Measurements from ENCODE around the gene MYLIP.
A peak's percentile ranks its signal among the peaks of the same experiment; 100 is the strongest.
"Not testable (repeated sequence)": the region's sequence is repeated elsewhere in the genome, so short reads cannot be mapped to it uniquely, and the experiment has no call there.

Gene MYLIP

DNA sequence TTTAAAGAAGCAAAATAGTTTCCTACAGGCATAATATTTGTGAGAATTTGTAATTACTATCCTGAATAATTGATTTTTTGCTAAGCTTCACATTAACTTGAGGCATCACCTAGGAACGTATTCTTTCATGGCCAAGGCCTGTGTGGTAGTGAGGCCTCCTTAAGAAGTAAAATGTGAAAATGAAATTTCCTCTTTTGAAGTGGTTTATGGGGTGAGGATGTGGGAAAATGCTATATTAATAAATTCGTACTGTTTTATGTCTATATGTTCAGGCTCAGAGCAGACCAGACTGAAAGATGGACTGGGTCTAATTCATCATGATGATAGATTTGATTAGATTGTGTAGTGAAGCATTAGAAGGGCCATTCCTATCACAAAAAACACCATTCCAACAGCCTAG lies 33.1 kb downstream of the MYLIP start:
- Mint-ChIP-seq H3K4me1 (peaks cover 3% of the 10 kb centered on the region), H3K27me3 (no peaks in the 10 kb centered on the region), H3K4me3 (no peak overlapping the region), H3K27ac (no peak overlapping the region), H3K9me3 (no peaks in the 10 kb centered on the region), H3K36me3 (peaks cover 2% of the 10 kb centered on the region)
- DNase-seq (ENCODE audit: low spot score in 2 of 2) (no peak), ATAC-seq (ENCODE audit: low read depth) (no peak)

DNA sequence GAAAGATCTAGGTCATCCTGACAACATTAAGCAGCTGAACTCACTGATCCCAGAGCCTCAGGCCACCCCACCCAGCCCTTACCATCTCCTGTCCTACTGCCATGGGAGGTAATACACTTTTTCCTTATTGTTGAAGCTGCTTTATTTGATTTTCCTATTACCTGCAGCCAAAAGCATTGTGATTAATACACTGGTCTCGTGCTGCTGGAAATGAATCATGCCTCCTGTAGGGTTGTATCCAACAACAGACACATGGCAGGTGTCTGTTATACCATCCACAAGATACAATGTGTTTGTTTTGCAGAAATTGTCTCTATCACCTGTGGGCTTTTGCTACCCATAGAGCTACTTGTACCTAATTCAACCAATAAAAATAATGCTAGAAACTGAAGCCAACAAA lies 34.2 kb downstream of the MYLIP start:
- Mint-ChIP-seq H3K9me3 (no peaks in the 10 kb centered on the region), H3K27ac (no peak overlapping the region), H3K36me3 (no peaks in the 10 kb centered on the region), H3K27me3 (no peaks in the 10 kb centered on the region), H3K4me3 (no peak overlapping the region), H3K4me1 (peaks cover 3% of the 10 kb centered on the region)
- DNase-seq (ENCODE audit: low spot score in 2 of 2) = no peak
- no peak for ATAC-seq (ENCODE audit: low read depth)

DNA sequence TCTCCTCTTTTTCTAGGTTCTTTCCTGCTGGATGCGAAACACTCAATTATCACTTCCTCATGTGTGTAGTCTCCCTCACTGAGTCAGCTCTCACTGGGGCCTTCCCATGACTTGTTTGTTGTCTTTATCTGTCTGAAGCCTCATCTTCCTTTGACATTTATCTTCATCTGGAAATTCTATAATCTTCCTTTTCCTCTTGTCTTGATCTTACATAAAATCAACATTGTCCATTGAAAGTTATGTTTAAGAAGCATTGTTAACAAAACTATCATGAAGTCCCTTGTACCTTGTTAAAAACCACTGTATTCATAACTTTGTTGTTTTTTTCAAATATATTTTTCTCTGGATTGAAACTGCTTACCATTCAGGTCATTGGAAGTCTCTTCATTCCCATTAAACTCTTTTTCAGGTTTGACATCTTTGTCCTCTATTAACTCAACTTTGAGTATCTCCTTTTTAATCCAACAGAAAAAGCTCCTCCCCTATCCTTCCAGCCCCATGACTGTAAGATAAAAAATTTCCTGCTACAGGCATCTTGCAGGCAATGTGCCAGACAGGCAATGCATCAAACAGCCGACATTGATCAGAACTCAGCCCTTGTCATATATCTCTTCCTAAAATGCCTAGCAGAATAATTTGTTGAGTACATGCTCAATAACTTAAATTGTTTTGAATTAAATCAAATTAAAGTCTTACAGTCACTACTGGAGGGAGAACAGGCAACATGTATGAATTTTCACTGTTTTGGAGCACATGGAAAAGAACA lies 34.8 kb downstream of the MYLIP start:
- Mint-ChIP-seq H3K27ac (no peak overlapping the region), H3K4me1 (peaks cover 3% of the 10 kb centered on the region), H3K4me3 (no peak overlapping the region), H3K36me3 (no peaks in the 10 kb centered on the region), H3K27me3 (no peaks in the 10 kb centered on the region), H3K9me3 (no peaks in the 10 kb centered on the region)
- DNase-seq (ENCODE audit: low spot score in 2 of 2) = no peak
- ATAC-seq (ENCODE audit: low read depth) = no peak

DNA sequence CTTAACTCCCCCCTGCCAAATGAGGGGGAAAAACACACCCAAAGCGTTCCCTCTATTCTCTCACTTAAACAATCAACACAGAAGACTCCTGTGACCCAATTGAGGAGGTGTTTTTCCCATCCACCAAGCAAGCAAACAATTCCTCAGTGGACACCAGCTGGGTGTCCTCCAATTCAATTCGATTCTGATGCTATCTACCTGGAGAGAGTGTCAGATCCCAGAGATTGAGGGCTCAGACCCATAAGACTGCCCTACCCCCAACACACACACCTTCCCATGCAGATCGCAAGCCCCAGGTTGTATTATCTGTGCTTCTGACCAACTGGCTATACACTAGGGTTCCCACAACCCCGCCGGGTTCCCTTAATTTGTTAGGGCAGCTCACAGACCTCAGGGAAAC lies 36.8 kb downstream of the MYLIP start:
- Mint-ChIP-seq H3K27me3 (no peaks in the 10 kb centered on the region), H3K4me1 (peaks cover 6% of the 10 kb centered on the region)

DNA sequence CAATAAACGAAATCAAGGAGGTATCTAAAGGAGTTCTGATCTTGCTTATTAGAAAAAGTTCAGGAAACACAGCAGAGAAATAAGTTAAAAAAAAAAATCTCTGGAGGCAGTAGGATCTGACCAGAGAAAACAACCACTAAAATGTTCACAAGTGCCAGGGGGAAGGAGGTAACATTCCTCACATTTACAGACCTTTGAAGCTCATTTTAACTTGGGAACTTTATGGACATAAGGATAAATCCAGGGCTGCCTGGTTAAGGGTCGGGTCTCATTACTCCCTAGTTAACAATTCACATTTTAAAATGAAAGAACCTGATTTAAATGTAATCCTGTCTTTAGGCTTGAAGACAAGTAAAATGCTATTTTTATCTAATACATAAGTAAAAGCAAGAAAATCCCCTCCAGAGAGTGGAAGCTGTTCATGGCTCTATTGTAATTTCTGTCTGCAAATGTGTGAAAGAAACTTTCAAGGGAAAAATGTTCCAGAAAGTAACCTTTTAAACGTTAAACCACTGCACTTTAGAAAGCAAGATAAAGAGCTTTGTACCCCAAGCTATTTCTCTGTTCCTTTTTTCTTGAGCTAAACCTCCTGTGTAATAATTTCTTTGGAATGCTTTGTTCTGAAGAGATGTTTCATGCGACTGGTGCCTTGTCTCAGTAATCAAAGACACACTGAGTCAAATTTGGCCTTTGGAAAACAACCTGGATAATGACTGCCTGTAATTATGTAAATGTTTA lies 38.2 kb downstream of the MYLIP start:
- no peak overlapping the region for H3K27ac Mint-ChIP-seq
- H3K9me3 Mint-ChIP-seq = no peaks in the 10 kb centered on the region
- H3K4me3 Mint-ChIP-seq = no peak overlapping the region
- no peak for ATAC-seq (ENCODE audit: low read depth)
- no peaks in the 10 kb centered on the region for H3K36me3 Mint-ChIP-seq
- peaks cover 6% of the 10 kb centered on the region for H3K4me1 Mint-ChIP-seq
- H3K27me3 Mint-ChIP-seq = peaks cover 3% of the 10 kb centered on the region
- no peak for DNase-seq (ENCODE audit: low spot score in 2 of 2)

More for the DNA sequence above, 36.8 kb downstream of the MYLIP start:
- DNase-seq (ENCODE audit: low spot score in 2 of 2) = no peak
- Mint-ChIP-seq H3K9me3 (no peaks in the 10 kb centered on the region), H3K27ac (no peak overlapping the region), H3K36me3 (no peaks in the 10 kb centered on the region), H3K4me3 (no peak overlapping the region)
- ATAC-seq (ENCODE audit: low read depth) = no peak

DNA sequence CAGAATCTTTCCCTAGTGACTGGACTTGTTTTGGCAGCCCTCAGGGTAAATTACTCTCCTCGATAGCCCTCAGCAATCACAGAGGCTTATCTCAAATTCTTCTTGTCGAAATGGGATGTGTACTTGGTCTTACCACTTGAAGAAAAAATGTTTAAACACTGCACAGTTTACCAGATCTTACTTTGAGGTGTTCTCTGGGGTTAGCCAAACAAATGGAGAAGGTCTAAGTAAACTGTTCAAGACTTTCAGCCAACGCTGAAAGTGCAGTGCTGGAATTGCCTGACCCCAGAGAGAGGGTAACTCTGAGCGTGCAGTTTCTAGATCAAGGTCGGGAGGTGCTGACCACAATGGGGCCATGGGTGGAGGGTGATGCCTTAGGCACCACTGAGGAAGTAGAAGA lies 39.2 kb downstream of the MYLIP start:
- Mint-ChIP-seq H3K4me3 (no peak overlapping the region), H3K27ac (no peak overlapping the region), H3K9me3 (no peaks in the 10 kb centered on the region), H3K27me3 (peaks cover 3% of the 10 kb centered on the region), H3K4me1 (peaks cover 6% of the 10 kb centered on the region), H3K36me3 (no peaks in the 10 kb centered on the region)
- ATAC-seq (ENCODE audit: low read depth) (no peak), DNase-seq (ENCODE audit: low spot score in 2 of 2) (no peak)

DNA sequence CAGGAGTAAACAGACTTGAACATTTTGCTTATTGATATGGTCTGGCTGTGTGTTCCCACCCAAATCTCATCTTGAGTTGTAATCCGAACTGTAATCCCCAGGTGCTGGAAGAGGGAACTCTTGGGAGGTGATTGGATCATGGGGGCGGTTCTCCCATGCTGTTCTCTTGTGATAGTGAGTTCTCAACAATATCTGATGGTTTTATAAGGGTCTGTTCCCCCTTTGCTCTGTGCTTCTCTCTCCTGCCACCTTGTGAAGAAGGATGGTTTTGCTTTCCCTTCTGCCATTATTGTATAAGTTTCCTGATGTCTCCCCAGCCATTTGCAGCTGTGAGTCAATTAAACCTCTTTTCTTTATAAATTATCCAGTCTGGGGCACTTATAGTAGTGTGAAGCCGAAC lies 40.0 kb downstream of the MYLIP start:
- peaks cover 3% of the 10 kb centered on the region for H3K4me1 Mint-ChIP-seq
- DNase-seq (ENCODE audit: low spot score in 2 of 2) (peak in 1 of 2 donors; percentile 20), ATAC-seq (ENCODE audit: low read depth) (peak; percentile 70)
- H3K9me3 Mint-ChIP-seq = no peaks in the 10 kb centered on the region
- H3K27me3 Mint-ChIP-seq = peaks cover 3% of the 10 kb centered on the region
- no peak overlapping the region for H3K27ac Mint-ChIP-seq
- no peaks in the 10 kb centered on the region for H3K36me3 Mint-ChIP-seq
- H3K4me3 Mint-ChIP-seq = no peak overlapping the region

DNA sequence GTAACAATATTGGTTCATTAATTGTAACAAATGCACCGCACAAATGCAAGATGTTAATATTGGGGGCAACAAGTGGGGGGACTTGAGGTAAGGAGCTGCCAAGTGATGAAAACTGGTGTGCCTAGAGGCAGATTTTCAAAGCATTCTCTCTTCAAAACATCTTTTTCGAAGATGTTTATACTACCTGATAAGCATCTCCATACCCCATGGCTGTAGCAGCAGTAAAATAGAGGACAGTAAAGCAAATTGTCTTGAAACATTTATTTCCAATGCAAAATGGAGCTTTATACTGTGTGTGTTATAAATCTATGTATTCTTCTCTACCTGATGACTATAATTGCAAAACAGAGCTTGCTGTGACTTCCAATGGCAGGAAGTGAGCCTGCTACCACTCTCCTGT lies 42.5 kb downstream of the MYLIP start:
- ATAC-seq (ENCODE audit: low read depth) (no peak), DNase-seq (ENCODE audit: low spot score in 2 of 2) (no peak)
- no peaks in the 10 kb centered on the region for H3K36me3 Mint-ChIP-seq
- no peaks in the 10 kb centered on the region for H3K9me3 Mint-ChIP-seq
- H3K27me3 Mint-ChIP-seq = peaks cover 3% of the 10 kb centered on the region
- H3K27ac Mint-ChIP-seq = no peak overlapping the region
- peaks cover 3% of the 10 kb centered on the region for H3K4me1 Mint-ChIP-seq
- no peak overlapping the region for H3K4me3 Mint-ChIP-seq

DNA sequence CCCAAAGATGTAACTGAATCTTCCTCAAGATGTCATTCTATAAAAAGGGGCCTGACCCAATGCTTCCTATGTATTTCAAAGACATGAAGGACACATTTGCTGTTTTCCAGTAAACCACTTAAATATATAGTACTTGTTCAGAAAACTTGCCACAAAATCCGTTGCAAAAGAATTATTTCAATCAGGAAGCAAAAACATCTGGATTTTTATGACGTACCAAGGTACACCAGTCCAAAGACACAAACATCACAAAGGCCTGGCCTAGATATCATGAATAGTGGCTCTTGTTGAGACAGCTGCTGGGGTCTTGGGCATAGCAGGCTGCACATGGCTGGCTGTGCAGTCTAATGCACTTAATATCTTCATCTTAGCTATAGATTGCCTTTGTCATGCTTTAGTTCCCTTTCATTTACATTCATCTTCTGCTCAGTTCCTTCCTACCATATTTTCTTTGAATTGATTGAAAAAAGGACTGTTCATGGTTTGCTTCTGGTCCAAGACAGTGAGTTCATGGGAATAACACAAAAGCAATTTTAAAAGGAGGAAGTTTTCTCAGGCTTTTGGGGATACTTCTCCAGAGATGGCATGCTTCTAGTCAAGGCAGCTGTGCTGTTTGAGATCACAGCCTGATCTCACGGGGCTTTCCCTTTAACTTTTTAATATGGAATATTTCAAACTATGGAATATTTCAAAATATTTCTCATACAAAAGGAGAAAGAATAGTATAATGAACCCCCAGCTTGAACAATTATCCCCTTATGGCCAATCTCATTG lies 44.5 kb downstream of the MYLIP start:
- H3K27ac Mint-ChIP-seq = no peak overlapping the region
- H3K36me3 Mint-ChIP-seq = peaks cover 2% of the 10 kb centered on the region
- no peak for DNase-seq (ENCODE audit: low spot score in 2 of 2)
- peaks cover 5% of the 10 kb centered on the region for H3K27me3 Mint-ChIP-seq
- no peak overlapping the region for H3K4me3 Mint-ChIP-seq
- ATAC-seq (ENCODE audit: low read depth) = no peak
- peaks cover 3% of the 10 kb centered on the region for H3K4me1 Mint-ChIP-seq
- no peaks in the 10 kb centered on the region for H3K9me3 Mint-ChIP-seq

DNA sequence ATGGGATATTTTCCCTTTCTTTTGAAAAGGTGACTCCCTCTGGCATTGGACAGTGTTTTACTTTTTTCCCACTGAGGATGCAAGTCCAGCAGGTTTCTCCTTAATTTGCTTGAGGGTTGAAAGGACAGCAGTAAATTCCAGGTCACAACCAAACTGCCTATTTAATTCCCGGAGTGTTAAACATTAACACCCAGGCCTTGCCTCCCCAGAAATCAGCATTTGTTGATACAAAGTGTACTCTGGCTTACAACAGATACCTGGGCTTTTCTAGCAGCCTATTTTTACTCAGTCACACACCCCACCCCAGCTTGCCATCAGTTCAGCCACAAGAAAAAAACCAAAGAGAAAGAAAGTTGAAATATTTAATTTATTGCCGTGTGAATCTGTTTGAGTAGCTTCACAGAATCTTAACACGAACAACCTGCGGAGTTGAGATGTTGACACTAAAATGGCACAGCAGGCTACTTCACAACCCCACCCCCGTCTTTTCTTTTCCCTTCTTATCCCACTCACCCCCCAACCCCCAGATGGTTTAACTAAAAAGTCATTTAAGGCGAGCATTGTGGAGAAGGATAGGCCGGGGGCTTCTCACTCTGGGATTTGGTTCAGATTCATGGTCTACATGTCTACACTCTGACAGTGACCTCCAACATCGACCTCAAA lies 45.7 kb downstream of the MYLIP start:
- H3K4me1 Mint-ChIP-seq = no peaks in the 10 kb centered on the region
- no peaks in the 10 kb centered on the region for H3K9me3 Mint-ChIP-seq

DNA sequence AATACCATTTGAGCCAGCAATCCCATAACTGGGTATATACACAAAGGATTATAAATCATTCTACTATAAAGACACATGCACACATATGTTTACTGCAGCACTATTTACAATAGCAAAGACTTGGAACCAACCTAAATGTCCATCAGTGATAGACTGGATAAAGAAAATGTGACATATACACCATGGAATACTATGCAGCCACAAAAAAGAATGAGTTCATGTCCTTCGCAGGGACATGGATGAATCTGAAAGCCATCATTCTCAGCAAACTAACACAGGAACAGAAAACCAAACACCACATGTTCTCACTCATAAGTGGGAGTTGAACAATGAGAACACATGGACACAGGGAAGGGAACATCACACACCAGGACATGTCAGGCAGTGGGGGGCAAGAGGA lies 47.7 kb downstream of the MYLIP start:
- not testable (repeated sequence) for H3K4me1 Mint-ChIP-seq; H3K36me3 Mint-ChIP-seq; H3K27me3 Mint-ChIP-seq; H3K9me3 Mint-ChIP-seq; H3K27ac Mint-ChIP-seq; DNase-seq (ENCODE audit: low spot score in 2 of 2); ATAC-seq (ENCODE audit: low read depth); H3K4me3 Mint-ChIP-seq

More for the DNA sequence above, 45.7 kb downstream of the MYLIP start:
- Mint-ChIP-seq H3K36me3 (peaks cover 2% of the 10 kb centered on the region), H3K27me3 (peaks cover 5% of the 10 kb centered on the region), H3K4me3 (no peak overlapping the region), H3K27ac (no peak overlapping the region)
- ATAC-seq (ENCODE audit: low read depth) (no peak), DNase-seq (ENCODE audit: low spot score in 2 of 2) (no peak)

DNA sequence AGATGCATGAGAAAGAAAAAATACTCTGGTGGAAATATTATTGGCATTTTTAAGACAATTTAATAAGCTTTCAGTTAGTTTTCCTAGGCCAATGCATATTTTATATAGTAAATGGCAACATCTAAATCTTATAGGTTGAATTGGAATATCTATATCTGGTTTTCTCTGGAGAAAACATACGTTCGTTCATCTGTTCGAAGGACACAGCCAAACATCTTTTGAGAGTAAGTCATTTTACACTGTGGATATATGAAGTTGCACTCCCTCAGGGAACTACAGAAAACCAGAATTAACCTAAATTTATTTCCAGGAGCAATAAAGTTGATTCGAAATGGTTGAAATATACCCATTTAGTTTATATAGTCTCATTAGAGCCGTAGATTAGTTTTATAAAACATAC lies 49.0 kb downstream of the MYLIP start:
- Mint-ChIP-seq H3K36me3 (peaks cover 2% of the 10 kb centered on the region), H3K27ac (no peak overlapping the region), H3K9me3 (no peaks in the 10 kb centered on the region), H3K4me3 (no peak overlapping the region), H3K4me1 (peaks cover 8% of the 10 kb centered on the region), H3K27me3 (peaks cover 2% of the 10 kb centered on the region)
- ATAC-seq (ENCODE audit: low read depth) (no peak), DNase-seq (ENCODE audit: low spot score in 2 of 2) (no peak)

DNA sequence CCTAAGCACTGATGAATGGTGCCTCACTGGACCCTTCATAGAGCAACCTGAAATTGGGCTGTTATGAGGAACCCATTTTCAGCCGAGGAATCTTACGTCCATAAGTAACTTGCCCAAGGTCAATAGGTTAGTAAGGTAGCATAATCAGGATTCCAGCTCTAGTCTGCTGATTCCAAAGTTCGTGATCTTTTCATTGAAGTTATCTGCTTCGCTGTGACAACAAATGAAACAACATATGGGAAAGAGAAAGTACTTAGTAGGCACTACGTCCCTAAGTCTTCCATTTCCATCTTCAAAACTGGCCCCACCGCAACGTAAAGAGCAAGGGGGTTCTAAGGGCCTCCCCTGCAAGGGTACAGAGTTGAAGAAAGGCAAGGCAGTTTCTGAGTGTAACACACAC lies 49.5 kb downstream of the MYLIP start:
- peaks cover 2% of the 10 kb centered on the region for H3K27me3 Mint-ChIP-seq
- H3K27ac Mint-ChIP-seq = no peak overlapping the region
- DNase-seq (ENCODE audit: low spot score in 2 of 2) (no peak), ATAC-seq (ENCODE audit: low read depth) (no peak)
- no peaks in the 10 kb centered on the region for H3K9me3 Mint-ChIP-seq
- peaks cover 8% of the 10 kb centered on the region for H3K4me1 Mint-ChIP-seq
- H3K4me3 Mint-ChIP-seq = no peak overlapping the region
- H3K36me3 Mint-ChIP-seq = peaks cover 2% of the 10 kb centered on the region

DNA sequence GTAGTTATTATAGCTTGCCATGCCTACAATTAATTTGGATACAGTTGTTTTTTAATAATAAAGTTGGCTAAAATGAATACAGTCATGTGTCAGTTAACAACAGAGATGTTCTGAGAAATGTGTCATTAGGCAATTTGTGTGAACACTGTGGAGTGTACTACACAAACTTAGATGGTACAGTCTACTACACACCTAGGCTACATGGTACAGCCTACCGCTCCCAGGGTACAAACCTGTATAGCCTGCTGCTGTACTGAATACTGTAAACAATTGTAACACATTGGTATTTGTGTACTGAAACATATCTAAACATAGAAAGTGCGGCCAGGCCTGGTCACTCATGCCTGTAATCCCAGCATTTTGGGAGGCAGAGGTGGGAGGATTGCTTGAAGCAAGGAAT lies 50.2 kb downstream of the MYLIP start:
- no peak overlapping the region for H3K27ac Mint-ChIP-seq
- H3K27me3 Mint-ChIP-seq = peaks cover 2% of the 10 kb centered on the region
- DNase-seq (ENCODE audit: low spot score in 2 of 2) = no peak

More for the DNA sequence above, 50.2 kb downstream of the MYLIP start:
- no peak for ATAC-seq (ENCODE audit: low read depth)
- Mint-ChIP-seq H3K36me3 (peaks cover 2% of the 10 kb centered on the region), H3K4me1 (peaks cover 9% of the 10 kb centered on the region), H3K9me3 (no peaks in the 10 kb centered on the region), H3K4me3 (no peak overlapping the region)

Measured in memory B cell (primary cell).